Neural progenitor cell (in vitro differentiated cells): Measurements from ENCODE around the gene SMIM27.

Experiments used
- CTCF ChIP-seq: fragments of 200-600 bp; sonication (generic); IDR thresholded peaks from 2 replicates; pipeline ENCODE4 v1.5.1; 2017; ENCODE audit warnings: antibody characterized with exemption, mild to moderate bottlenecking
- EZH2 ChIP-seq: fragments of 200-600 bp; sonication (generic); IDR thresholded peaks from 2 replicates; pipeline ENCODE4 v1.6.1; 2017; ENCODE audit warnings: antibody characterized with exemption, mild to moderate bottlenecking, moderate library complexity
- EZH2phosphoT487 ChIP-seq: fragments of 200-600 bp; sonication (generic); IDR thresholded peaks from 2 replicates; pipeline ENCODE4 v1.6.1; 2017; ENCODE audit warnings: antibody characterized with exemption

- TF ChIP-seq CTCF (no peak), EZH2phosphoT487 (no peak), EZH2 (no peak)
Observed at GRCh38 chr9:32551276-32552051, 663 bp upstream of the SMIM27 start.
